ENCODE data around the gene COMMD10. TPM values are rescaled to one million over a fixed set of nuclear protein-coding genes. Genes with fewer than 3 reads are reported as not detected.

COMMD10 gene
- total RNA-seq, 1 experiment from 2014 or later: 68.1 TPM

DNA sequence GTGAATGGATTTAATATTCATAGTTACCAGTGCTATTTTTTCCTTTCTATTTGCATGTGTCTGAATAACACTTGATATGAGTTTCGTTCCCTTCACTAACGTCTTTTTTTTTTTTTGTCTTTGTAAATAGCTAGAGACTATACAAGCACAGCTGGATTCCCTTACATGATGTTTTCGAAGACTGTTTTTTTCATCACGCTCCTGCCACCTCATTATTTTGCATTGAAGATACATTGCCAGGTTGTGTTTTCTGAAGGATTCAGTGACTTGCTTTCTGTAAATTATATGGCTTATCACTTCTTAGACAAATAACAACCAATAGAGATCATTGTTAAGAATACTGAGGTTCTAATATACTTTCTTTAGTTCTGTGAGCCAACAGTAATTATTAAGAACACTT, 207.5 kb downstream of the COMMD10 start:
- no peak for DNase-seq (ENCODE audit: low spot score)

DNA sequence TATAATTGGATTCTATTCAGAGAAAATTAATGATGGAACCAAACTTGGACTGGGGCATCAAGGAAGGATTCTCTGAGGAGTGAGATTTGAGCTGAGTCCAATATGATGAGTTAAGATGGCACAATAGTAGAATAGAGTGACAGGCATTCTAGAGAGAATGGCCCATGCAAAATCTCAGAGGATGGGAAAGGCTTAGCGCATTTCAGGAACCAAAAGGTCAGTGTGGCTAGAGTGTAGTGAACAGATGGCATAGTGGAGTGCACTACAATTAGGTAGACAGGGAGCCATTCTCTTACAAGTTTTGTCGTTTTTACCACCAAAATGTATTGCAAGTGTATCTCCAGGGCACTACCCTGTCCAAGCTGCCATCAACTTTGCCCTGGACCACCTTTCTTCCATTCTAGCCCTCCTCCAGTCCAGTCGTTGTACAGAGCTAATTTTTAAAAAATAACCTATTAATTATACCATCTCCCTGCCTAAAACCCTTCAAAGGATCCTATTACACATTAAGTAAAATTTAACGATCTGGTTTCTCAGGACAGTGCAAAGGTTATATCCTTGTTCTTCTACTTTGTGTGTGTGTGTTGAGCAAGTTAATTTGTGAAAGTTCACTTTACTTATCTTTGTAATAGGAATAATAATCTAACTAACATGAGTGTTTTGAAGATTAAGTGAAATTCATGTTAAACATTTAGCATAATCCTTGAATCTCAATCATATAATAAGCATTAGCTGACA, 211.7 kb downstream of the COMMD10 start:
- no peak for DNase-seq (ENCODE audit: low spot score)

DNA sequence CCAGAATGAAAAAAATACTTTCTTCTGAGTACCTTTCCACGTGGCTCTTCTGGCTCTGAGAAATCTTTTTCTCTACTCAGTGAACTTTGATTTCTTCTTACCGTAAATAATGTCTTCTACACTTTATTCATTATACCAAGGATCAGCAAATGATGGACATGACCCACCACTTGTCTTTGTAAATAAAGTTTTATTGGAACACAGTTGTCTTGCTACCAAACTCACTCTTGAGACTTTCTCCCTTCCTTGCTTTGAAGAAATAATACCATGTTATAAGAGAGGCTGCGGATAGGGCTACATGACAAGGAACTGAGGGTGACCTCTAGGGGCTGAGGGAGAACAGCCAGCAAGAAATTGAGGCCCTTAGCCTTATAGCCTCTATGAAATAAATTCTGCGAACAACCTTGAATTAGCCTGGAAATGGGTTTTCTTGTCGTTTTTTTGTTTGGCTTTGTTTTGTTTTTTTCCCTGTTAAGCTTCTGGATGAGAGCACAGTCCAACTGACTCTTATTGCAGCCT, 212.5 kb downstream of the COMMD10 start:
- no peak for DNase-seq (ENCODE audit: low spot score)

DNA sequence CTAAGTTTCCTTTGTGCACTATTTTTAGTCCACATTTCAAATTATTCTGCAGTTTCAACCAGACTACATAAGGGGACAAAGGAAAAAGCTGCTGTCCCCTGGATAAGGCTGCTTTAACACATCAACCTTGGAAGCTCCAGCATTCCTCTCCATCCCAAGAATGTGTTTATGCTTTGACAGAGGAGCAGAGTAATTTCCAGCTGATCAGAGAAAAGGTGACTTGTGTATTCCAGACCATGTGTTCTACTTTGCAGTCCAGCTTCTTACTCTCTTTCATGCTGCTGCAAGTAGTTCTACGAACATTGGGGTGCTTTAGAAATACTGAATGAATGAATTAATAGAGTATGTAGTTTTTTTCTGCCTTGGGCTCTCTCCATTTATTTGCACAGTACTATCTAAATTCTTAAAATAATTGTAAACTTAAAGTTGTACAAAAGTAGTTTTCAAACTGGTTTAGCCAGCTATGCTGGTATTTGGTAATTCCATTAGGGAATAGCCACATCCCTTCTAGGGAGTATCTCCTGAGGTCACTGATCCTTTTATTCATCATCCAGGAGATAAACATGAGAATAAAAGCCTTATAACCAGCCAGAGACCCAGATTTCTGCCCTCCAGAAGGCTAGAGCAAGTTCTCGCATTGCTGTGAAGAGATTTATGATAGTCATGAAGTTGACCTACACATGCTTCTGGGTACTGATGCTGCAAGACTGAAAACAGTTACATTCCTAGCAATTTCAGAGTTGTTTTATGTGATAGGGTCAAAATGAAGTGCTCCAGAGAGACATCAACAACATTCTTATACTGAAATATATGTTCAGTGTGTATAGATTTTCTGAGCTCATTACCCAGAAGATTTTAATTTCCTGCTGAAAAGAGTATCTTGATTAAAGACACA, 215.2 kb downstream of the COMMD10 start:
- no peak for DNase-seq (ENCODE audit: low spot score)

DNA sequence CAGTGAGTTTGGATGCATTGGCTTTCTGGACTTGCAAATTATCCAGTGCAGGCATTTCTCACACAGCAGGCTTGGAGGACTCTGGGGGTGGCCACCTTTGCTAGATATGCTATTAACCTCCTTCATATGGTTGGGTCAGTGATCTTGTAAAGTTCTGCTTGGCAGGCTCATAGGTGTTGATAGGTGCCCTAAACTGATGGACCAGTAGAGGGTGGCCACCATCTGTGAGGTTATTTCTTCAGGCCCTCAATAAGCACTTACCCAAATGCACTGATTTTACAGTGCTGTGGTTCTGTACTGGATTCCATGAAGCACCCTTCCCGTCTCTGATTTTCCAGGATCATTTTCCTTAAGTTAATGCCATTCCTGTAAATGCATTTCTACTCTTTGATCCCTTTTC, 216.3 kb downstream of the COMMD10 start:
- DNase-seq (ENCODE audit: low spot score): no peak

DNA sequence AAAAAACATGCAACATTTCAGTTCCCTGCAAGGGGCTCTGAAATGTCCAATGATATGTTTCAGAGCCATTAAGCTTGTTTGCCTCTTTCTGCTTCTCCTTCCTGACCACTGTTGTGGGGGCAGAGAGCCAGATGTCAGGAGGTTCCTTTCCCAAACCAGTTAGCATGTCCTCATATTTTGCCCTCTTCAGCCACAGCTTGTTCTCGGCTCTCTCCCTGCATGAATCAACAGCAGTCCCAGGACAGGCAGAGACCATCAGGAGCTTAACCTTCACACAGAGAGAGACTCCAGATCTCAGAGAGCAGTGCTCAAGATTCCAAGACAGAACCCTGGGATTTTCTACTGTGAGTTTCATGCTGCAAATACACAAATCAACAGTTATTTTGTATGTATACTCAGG, 218.5 kb downstream of the COMMD10 start:
- no peak for DNase-seq (ENCODE audit: low spot score)

DNA sequence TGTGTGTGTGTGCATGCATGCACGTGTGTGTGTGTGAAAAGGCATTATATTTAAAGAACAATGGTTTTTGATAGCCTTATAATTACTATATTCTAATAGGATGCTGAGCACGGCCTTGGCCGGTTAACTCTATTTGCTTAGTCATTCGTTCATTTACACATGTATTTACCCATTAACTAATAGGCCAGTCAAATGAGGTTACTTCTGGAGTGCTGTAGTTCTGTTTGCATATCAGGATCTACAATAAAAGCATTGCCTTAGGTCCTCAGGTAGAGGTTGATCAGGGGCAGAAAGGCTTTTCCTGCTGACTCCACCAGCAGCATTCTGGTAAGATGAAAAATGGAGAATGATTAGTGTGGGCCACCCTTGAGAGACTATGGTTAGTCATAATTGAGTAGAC, 219.0 kb downstream of the COMMD10 start:
- no peak for DNase-seq (ENCODE audit: low spot score)

DNA sequence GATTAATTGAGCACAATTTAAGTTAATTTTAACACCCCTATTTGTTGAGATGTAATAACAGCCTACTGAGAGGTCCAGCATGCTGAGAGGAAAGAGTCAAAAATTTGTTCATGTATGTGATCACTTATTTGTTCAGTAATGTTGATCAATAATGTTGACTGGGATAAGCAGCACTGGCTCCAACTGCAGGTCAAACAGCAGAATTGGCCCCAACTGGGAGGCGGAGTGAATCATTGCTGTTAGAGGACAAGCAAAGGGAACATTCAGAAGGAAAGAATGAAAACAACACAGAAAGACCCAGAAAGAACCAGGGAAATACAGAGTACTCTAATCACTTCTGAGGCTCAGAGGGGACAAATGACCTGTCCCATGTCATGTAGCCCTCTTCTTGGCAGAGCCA, 221.1 kb downstream of the COMMD10 start:
- no peak for DNase-seq (ENCODE audit: low spot score)

DNA sequence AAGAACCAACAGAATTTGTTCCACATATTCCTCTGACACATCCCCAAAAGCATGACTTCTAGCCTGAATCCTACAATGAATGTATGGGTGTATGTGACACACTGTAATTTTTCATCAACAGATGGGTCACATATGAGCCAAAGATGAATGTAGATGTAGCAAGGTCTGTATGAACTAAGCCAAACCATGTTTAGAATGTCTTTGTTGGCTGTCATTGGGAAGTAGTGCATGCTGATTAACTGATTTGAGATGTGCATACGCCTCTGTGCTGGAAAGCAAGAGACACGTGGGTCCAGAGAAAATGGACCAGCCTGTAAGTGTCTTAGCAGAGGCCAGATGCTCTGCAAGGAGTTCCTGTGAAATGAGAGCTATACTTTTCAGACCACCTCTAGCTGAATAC, 222.0 kb downstream of the COMMD10 start:
- no peak for DNase-seq (ENCODE audit: low spot score)

DNA sequence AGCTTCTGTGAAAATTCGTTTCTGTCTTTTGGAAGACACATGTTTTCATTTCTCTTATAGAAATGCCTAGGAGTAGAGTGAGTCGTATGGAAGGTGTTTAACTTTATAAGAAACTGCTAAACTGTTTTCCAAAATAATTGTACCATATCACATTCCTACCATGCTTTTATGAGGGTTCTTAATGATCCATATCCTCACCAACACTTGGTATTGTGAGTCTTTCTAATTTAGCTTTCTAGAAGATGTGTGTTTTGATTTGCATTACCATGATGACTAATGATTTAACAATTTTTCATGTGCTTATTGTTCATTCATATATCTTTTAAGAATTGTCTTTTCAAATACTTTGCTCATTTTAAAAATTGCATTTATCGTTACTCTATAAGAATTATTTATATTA, 223.6 kb downstream of the COMMD10 start:
- no peak for DNase-seq (ENCODE audit: low spot score)

DNA sequence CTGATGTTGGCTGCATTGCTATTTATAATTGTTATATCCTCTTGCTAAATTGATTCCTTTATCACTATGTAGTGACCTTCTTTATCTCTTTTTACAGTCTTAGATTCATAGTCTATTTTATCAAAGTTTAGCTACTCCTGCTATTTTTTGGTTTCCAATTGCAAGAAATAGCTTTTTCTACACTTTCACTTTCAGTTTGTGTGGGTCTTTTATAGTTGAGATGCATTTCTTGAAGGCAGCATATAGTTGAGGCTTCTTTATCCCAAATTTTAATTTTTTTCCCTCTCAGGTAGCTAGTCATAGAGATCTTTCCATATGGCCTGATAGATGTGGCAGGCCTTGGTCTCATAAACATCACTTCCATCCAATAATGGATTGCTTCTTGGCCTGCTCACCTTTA, 228.5 kb downstream of the COMMD10 start:
- no peak for DNase-seq (ENCODE audit: low spot score)

DNA sequence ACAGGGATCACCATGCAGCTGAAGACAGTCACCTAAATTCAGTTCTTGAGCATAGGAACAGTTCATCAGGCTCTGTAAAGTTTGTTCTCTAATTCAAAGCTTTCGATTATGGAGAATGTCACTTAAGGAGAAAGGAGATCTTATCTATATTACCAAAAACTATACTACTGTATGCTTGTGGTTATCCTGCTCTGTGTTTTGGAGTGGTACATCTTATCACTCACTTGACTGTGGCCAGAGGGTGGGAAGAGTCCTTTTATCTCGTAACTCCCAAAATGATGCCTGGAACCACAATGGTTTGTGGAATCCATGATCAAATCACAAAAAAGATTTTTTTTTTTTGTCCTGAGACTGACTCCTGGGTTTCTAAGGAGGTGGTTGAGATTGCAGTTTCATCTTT, 230.7 kb downstream of the COMMD10 start:
- no peak for DNase-seq (ENCODE audit: low spot score)

DNA sequence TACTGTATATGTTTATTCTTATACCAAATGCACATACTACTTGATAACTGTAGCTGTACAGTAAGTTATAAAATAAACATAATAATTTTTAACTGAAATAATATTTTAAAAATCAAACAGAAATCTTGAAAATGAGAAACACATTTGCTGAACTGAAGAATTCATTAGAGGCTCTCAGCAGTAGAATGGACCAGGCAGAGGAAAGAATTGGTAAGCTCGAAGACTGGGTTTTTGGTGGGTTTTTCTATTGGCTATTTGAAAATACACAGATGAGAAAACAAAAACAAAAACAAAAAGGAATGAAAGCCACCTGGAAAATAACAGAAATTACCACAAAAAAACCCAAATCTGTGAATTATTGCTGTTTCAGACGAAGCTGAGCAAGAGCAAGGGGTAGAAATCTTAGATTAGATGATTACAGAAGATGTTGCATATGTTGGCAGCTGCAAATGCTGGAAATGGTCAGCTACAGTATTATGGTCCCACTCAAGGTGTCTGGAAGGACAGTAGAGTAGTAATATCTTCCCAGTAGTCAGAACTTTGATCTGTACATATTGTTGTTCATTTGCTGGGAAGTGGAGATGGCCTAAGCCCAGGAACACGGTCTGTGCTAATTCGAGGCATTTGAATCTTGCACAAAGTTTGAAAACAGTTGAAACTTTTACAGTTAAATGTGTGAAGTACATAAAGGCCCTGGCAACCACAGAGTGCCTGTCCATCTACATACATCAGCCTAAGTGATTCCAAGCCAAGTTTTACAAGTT, 233.4 kb downstream of the COMMD10 start:
- DNase-seq (ENCODE audit: low spot score): no peak

DNA sequence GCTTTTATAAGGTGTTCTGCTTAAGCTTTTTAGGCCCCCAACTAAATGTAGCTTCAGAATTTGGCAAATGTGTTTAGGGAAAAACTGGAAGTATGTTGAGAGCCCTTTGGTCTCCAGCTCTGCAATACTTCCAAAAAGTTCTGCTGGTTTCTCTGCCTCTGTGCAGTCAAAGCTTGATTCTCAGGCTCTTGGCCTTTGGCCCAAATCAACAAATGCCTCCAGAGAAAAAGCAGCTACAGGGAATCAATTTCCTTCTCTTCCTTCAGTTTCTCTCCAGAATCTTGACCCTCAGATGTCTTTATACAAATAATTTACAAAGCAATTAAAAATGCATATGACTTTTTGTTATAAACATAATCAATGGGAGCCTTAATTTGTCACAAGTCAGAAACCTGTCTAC, 235.7 kb downstream of the COMMD10 start:
- no peak for DNase-seq (ENCODE audit: low spot score)

DNA sequence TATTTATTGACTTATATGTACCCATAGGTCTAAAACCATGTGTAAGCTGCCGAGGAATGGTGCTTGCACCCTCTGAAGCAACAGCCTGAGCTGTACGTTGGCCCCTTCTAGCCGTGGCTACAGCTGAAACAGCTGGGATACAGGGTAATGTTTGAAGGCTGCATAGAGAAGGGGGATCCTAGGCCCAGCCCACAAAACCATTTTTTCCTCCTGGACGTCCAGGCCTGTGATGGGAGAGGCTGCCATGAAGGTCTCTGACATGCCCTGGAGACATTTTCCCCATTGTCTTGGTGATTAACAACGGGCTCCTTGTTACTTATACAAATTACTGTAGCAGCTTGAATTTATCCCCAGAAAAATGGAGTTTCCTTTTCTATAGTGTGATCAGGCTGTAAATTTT, 244.7 kb downstream of the COMMD10 start:
- no peak for DNase-seq (ENCODE audit: low spot score)

DNA sequence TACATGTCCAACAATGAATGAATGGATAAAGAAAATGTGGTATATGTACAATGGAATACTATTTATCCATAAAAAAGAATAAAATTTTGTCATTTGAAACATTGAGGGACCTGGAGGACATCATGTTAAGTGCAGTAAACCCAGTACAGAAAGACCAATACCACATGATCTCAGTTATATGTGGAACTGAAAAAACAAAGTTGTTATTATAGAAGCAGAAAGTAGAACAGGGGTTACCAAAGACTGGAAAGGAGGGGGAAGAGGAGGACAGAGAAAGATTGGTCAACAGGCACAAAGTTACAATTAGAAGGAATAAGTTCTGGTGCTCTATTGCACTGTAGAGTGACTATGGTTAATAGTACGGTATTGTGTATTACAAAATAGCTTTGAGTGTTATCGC, 256.0 kb downstream of the COMMD10 start:
- DNase-seq (ENCODE audit: low spot score): no peak

Other genes starting within 250 kb of the COMMD10 start
- gene ATG12, start 243.5 kb upstream of the COMMD10 start, total RNA-seq (2014; rRNA removed; shearing (Covaris generic)): 134 and 164 TPM in 2 replicates
- gene AP3S1, start 243.1 kb upstream of the COMMD10 start, total RNA-seq (2014; rRNA removed; shearing (Covaris generic)): 514 and 552 TPM in 2 replicates
- gene LVRN, start 122.5 kb upstream of the COMMD10 start, total RNA-seq (2014; rRNA removed; shearing (Covaris generic)): 0.09 TPM in 1 of 2 replicates, not detected in the other
- 0.96 and 1.0 TPM in 2 replicates for gene ARL14EPL, start 52.6 kb upstream of the COMMD10 start, total RNA-seq (2014; rRNA removed; shearing (Covaris generic))

All from A172 (cell line).